WTC11 (cell line): ENCODE measurements around the gene TMEM245. TPM values are rescaled to one million over a fixed set of nuclear protein-coding genes. Genes with fewer than 3 reads are reported as not detected.

Experiments used
- ATAC-seq: fragments of 200-7000 bp; cut with Tn5 transposase; 2 replicates; pipeline ENCODE4 v1.10.0; 2021; ENCODE audit warnings: mild to moderate bottlenecking, moderate library complexity
- CTCF ChIA-PET: fragments of 300-600 bp; sonication (Branson Sonifier 250); formaldehyde crosslinking; loops from one replicate; lab custom pipeline; 2021; ENCODE audit warnings: antibody characterized with exemption; lab: Charles Lee
- POLR2A ChIA-PET: fragments of 350-600 bp; sonication (Branson Sonifier 250); formaldehyde crosslinking; loops from one replicate; lab custom pipeline; 2021; ENCODE audit warnings: antibody characterized with exemption; lab: Charles Lee
- DNase-seq: peaks from one replicate; pipeline ENCODE4 v3.0.0; 2021; ENCODE audit warnings: low spot score
- H3K27ac Mint-ChIP-seq: 2 replicates; pipeline ENCODE4 v1.8.0; 2021; ENCODE audit warnings: mixed read lengths
- H3K27me3 Mint-ChIP-seq: 2 replicates; pipeline ENCODE4 v1.8.0; 2021; ENCODE audit warnings: low read depth, mild to moderate bottlenecking, moderate library complexity, mixed read lengths
- H3K36me3 Mint-ChIP-seq: 2 replicates; pipeline ENCODE4 v1.8.0; 2021; ENCODE audit warnings: mixed read lengths
- H3K4me1 Mint-ChIP-seq: 2 replicates; pipeline ENCODE4 v1.8.0; 2022; ENCODE audit warnings: mixed read lengths
- H3K4me3 Mint-ChIP-seq: 2 replicates; pipeline ENCODE4 v1.8.0; 2021; ENCODE audit warnings: mild to moderate bottlenecking, moderate library complexity, mixed read lengths
- H3K9me3 Mint-ChIP-seq: 2 replicates; pipeline ENCODE4 v1.8.0; 2021; ENCODE audit warnings: mixed read lengths
- ARID4B ChIP-seq: sonication (generic); formaldehyde crosslinking; IDR thresholded peaks from 2 replicates; pipeline ENCODE4 v1.8.0; 2023; ENCODE audit warnings: missing genetic modification reagents, mild to moderate bottlenecking, borderline replicate concordance
- ATF6 ChIP-seq: sonication (generic); formaldehyde crosslinking; IDR thresholded peaks from 2 replicates; pipeline ENCODE4 v1.8.1; 2023; ENCODE audit warnings: mild to moderate bottlenecking, missing genetic modification reagents
- CREM ChIP-seq: sonication (generic); formaldehyde crosslinking; IDR thresholded peaks from 2 replicates; pipeline ENCODE4 v1.8.1; 2022; ENCODE audit warnings: mild to moderate bottlenecking, missing genetic modification reagents, moderate library complexity
- ETV6 ChIP-seq: sonication (generic); formaldehyde crosslinking; IDR thresholded peaks from 2 replicates; pipeline ENCODE4 v1.8.1; 2022; ENCODE audit warnings: mild to moderate bottlenecking, missing genetic modification reagents
- FOXK1 ChIP-seq: sonication (generic); formaldehyde crosslinking; IDR thresholded peaks from 2 replicates; pipeline ENCODE4 v1.8.0; 2022; ENCODE audit warnings: mild to moderate bottlenecking, moderate library complexity, missing genetic modification reagents
- FOXP4 ChIP-seq: sonication (generic); formaldehyde crosslinking; IDR thresholded peaks from 2 replicates; pipeline ENCODE4 v1.8.0; 2022; ENCODE audit warnings: mild to moderate bottlenecking, missing genetic modification reagents
- HMGA2 ChIP-seq: fragments of 250-450 bp; sonication (Bioruptor Pico); IDR thresholded peaks from 2 replicates; pipeline ENCODE4 v1.4.0; 2021; ENCODE audit warnings: mild to moderate bottlenecking, moderate library complexity
- KAT7 ChIP-seq: sonication (generic); formaldehyde crosslinking; IDR thresholded peaks from 2 replicates; pipeline ENCODE4 v1.8.1; 2023; ENCODE audit warnings: missing genetic modification reagents, mild to moderate bottlenecking, borderline replicate concordance
- MLX ChIP-seq: sonication (generic); formaldehyde crosslinking; IDR thresholded peaks from 2 replicates; pipeline ENCODE4 v1.8.1; 2023; ENCODE audit warnings: mild to moderate bottlenecking, missing genetic modification reagents, moderate library complexity
- NFE2L1 ChIP-seq: sonication (generic); formaldehyde crosslinking; IDR thresholded peaks from 2 replicates; pipeline ENCODE4 v1.8.1; 2023; ENCODE audit warnings: missing genetic modification reagents
- NR1H2 ChIP-seq: sonication (generic); formaldehyde crosslinking; IDR thresholded peaks from 2 replicates; pipeline ENCODE4 v1.9.0; 2021; ENCODE audit warnings: mild to moderate bottlenecking, moderate library complexity, missing genetic modification reagents
- OVOL2 ChIP-seq: fragments of 250-450 bp; sonication (Bioruptor Pico); IDR thresholded peaks from 2 replicates; pipeline ENCODE4 v1.9.0; 2021; ENCODE audit warnings: mild to moderate bottlenecking, borderline replicate concordance
- RELA ChIP-seq: sonication (generic); formaldehyde crosslinking; IDR thresholded peaks from 2 replicates; pipeline ENCODE4 v1.8.1; 2022; ENCODE audit warnings: missing genetic modification reagents, mild to moderate bottlenecking, borderline replicate concordance
- ZSCAN18 ChIP-seq: fragments of 250-450 bp; sonication (Bioruptor Pico); IDR thresholded peaks from 2 replicates; pipeline ENCODE4 v2.1.2; 2022; ENCODE audit warnings: mild to moderate bottlenecking, moderate library complexity
- total RNA-seq: library from RNA; stranded (reverse); gene quantifications from 3 replicates; pipeline ENCODE4 v1.2.3, GENCODE V29; 2021

TMEM245 gene
- total RNA-seq, 1 experiment from 2014 or later: 40.8 TPM

- no peak for TF ChIP-seq MLX (CRISPR knock-in tag)
- TF ChIP-seq NFE2L1: no peak
- TF ChIP-seq ZSCAN18 (CRISPR knock-in tag): no peak
- TF ChIP-seq OVOL2 (CRISPR knock-in tag): no peak
- TF ChIP-seq ETV6 (CRISPR knock-in tag): no peak
- no peak for TF ChIP-seq HMGA2 (CRISPR knock-in tag)
- TF ChIP-seq NR1H2 (CRISPR knock-in tag): no peak
- TF ChIP-seq FOXP4: no peak
- no peak for TF ChIP-seq RELA (CRISPR knock-in tag)
- TF ChIP-seq ATF6 (CRISPR knock-in tag): no peak
Measured at GRCh38 chr9:109047259-109047658, 72.5 kb downstream of the TMEM245 start (continued).

GRCh38 chr9:109046346-109046745 is 73.4 kb downstream of the TMEM245 start:
- Mint-ChIP-seq H3K9me3 (peaks cover 15% of the 10 kb centered on the region), H3K4me1 (no peaks in the 10 kb centered on the region), H3K4me3 (no peak overlapping the region), H3K36me3 (peaks cover 74% of the 10 kb centered on the region), H3K27me3 (no peaks in the 10 kb centered on the region), H3K27ac (no peak overlapping the region)
- CTCF ChIA-PET: no interaction called here
- TF ChIP-seq FOXP4: no peak
- no peak for TF ChIP-seq ARID4B
- TF ChIP-seq KAT7 (CRISPR knock-in tag): no peak
- no peak for TF ChIP-seq FOXK1
- no peak for TF ChIP-seq CREM (CRISPR knock-in tag)
- DNase-seq: no peak
- POLR2A ChIA-PET: no interaction called here
- no peak for ATAC-seq
